COLO829 (cell line): Measurements from ENCODE around the gene FAM25G.
"Not testable (repeated sequence)": the region's sequence is repeated elsewhere in the genome, so short reads cannot be mapped to it uniquely, and the experiment has no call there.

Source experiments
- DNase-seq: peaks from one replicate; pipeline ENCODE4 v3.0.0; 2012; ENCODE audit warnings: low spot score

Gene FAM25G

GRCh38 chr10:47491600-47491999 lies at the start of gene FAM25G:
Gene FAM25G (minus strand): TSS chr10:47491700. CDS start chr10:47491674, 26 bp downstream.
- DNase-seq = not testable (repeated sequence)

DNA sequence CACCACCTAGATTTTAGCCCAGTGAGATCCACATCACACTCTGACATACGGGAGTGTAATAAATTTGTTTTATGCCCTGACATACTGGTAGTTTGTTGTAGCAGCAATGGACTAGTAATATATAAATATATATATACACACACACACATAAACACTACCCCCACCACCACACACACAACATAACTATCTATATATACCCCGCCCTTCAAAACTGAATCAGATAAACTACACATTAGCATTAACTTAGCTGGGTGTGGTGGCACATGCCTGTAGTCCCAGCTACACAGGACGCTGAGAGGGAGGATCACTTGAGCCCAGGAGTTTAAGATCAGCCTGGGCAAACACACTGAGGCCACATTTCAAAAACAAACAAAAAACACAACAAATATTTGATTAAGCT lies 44.9 kb upstream of the FAM25G start:
- not testable (repeated sequence) for DNase-seq

- DNase-seq = not testable (repeated sequence)
Observed at GRCh38 chr10:47523475-47523874, 32.0 kb upstream of the FAM25G start, which contains the start of gene AGAP9. Gene AGAP9 (minus strand): TSS chr10:47523638. CDS start chr10:47523526, 112 bp downstream.

- not testable (repeated sequence) for DNase-seq
Observed at GRCh38 chr10:47502313-47502712, 10.8 kb upstream of the FAM25G start.

GRCh38 chr10:47494226-47494625 lies 2.7 kb upstream of the FAM25G start:
- not testable (repeated sequence) for DNase-seq

DNA sequence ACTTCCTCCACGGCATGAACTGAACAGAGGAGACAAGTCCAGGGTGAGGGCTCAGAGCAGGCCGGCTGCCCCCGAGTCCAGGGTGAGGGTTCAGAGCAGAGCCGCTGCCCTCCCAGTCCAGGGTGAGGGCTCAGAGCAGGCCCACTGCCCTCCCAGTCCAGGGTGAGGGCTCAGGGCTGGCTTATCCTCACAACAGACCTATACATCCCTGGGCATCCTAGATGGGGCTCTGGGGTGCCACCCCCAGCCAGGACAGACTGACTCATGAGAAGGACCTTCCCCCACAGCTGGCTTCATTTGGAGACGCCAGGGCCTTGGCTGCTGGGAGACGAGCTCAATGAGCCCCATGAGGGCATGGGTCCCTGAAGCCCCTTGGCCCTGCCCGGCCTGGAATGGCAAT lies 1.9 kb downstream of the FAM25G start:
- DNase-seq = not testable (repeated sequence)

DNA sequence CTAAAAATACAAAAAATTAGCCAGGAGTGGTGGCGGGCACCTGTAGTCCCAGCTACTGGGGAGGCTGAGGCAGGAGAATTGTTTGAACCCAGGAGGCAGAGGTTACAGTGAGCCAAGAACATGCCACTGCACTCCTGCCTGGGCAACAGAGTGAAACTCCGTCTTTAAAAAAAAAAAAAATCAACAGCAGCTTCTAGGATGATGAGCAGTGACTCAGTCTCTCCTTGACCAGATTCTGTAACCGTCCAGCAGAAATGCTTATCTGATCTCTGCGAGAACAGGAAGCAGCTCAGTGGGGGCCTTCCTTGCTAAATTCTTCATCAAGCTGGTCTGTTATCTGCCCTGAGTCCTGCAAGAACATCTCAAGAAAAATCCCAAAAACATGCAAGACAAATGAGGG lies 5.6 kb downstream of the FAM25G start:
- not testable (repeated sequence) for DNase-seq

GRCh38 chr10:47484786-47485185 lies 6.7 kb downstream of the FAM25G start:
- DNase-seq = not testable (repeated sequence)

DNA sequence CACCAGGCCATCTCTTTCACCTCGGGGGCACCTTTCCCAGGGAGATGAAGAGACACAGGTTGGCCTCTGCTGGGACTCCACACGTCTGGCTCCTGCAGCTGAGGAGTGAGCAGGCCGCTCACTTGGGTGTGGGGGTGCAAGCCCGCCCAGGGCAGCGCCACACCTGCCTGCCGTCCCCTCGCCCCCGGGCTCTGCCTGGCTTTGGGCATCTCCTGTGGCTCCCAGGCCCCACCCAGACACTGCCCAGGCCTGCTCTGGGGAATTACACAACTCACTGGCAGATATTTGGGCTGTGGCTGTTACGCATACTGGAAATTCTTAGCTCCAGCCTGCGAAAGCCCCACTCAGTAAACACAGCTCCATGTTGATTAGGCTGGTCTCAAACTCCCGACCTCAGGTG lies 7.6 kb downstream of the FAM25G start, which contains the start of gene ANXA8:
TSS of gene ANXA8 (minus strand) at position 193 of the 400 bp plus-strand sequence. CDS start at position 11, 182 bp downstream.
- DNase-seq = not testable (repeated sequence)

DNA sequence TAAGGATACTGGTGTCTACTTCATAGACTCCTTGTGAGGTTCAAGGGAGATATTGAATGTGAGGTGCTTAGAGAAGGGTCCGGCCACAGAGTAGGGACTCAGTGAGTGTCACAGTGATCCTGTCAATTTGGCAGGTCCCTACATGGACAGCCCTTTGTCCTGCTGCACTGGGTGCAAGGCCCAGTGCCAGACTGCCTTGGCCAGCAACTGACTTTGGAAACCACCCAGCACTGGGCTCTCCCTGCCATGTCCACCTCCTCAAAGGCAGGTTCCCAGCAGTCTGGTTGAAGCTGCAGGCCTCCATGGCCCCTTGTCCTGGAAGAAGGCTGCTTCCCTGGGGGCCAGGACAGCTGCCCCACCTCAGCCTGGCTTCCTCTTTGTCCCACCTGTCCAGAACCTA lies 9.1 kb downstream of the FAM25G start:
- DNase-seq = not testable (repeated sequence)

GRCh38 chr10:47481768-47482181 lies 9.7 kb downstream of the FAM25G start:
- not testable (repeated sequence) for DNase-seq

DNA sequence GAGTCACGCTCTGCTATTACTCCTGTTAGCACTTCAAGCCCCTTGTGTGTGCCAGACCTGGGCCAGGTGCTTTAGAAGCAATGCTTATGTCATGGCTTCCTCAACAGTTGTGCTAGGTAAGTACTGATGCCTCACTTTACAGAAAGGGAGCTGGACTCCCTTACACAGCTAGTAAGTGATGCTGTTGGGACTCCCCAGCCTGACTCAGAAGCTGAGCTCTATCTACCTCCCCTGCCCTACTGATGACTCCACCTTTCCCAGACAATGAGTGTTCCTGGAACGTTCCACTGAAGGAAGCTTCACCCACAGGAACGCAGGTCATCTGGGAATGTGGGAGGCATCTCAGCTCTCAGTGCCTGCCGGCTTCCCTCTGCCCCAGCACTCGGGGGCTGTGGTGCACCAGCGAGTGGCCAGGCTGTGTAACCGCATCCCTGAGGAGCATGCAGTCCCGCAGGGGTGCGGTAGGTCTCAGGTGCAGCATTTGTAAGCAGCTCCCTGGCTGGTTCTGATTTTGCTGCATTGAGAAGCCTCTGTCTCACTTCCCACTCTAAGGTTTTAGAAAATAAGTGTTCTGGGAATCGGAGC lies 10.2 kb downstream of the FAM25G start:
- not testable (repeated sequence) for DNase-seq

- DNase-seq = not testable (repeated sequence)
Observed at GRCh38 chr10:47480133-47480532, 11.4 kb downstream of the FAM25G start.

- DNase-seq = not testable (repeated sequence)
Observed at GRCh38 chr10:47478114-47478513, 13.4 kb downstream of the FAM25G start.

DNA sequence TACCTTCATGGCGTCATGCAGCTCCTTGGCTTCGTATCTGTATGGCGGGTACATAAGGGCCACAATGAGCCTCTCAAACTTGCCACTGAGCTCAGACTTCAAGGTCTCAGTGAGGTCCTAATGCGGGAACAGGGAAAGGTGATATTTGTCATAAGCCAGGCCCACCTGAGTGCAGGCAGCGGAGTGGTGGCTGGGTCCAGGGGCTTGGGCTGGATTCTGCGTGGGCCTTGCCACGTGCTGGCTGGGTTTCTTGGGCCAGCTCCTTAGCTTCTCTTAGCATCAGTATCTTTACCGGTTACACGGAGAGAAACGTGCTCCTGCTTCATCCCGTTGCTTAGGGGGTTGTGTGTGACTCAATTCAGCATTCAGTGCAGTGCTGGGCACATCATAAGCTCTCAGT lies 14.4 kb downstream of the FAM25G start:
- DNase-seq = not testable (repeated sequence)

DNA sequence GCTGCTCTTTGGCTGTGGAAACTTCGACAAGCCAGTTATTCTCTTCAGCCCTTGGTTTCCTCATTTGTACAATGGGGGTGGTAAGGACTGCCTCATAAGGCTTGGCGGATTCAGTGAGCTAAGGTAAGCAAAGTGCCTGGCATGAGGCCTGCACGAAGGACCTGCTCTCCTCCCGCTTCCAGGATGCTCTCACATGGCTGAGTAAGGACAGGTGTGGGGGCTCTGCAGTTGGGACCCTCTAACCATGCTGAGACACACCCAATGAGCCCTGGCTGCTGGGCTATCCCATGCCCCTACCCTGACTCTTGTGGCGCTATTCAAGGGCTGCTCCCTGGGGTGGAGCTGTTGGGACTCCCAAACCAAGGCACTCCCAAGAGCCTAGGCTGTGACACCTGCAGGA lies 16.4 kb downstream of the FAM25G start:
- DNase-seq = not testable (repeated sequence)

DNA sequence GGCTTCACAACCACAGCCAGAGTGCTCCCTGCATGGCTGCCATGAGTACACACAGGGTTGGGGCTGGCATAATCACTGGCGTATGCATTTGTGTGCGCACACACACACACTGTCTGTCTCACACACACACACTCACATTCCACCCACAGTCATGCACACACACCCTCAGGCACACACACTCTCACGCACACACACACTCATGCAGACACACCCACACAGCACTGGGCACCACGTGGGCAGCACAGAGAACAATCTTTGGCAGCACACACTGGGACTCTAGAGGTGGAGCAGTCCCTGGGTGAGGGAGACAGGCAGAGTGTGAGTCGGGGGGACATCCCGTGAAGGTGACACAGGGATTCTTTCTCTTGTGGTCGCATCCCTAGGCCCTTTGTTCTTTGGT lies 18.0 kb downstream of the FAM25G start:
- not testable (repeated sequence) for DNase-seq

DNA sequence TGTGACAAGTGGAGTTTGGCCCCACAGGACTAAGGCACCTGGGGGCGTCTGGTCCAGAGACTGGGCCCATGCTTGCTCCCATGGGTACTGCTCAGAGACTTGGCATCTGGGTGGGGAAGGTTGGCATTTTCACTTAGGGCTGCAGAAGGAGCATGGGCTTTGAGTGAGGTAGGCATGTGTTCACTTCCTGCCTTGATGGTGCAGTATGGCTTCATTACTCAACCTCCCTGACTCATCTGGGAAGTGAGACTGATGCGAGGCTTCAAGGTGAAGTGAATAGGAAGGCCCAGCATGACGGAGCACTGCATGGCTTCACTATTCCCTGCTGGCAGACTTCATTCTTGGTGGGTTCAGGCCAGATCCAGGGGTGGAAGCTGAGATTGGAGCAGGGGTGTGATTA lies 18.9 kb downstream of the FAM25G start:
- DNase-seq = not testable (repeated sequence)

GRCh38 chr10:47472072-47472471 lies 19.4 kb downstream of the FAM25G start:
- not testable (repeated sequence) for DNase-seq

- not testable (repeated sequence) for DNase-seq
Observed at GRCh38 chr10:47468731-47469528, 22.6 kb downstream of the FAM25G start.

DNA sequence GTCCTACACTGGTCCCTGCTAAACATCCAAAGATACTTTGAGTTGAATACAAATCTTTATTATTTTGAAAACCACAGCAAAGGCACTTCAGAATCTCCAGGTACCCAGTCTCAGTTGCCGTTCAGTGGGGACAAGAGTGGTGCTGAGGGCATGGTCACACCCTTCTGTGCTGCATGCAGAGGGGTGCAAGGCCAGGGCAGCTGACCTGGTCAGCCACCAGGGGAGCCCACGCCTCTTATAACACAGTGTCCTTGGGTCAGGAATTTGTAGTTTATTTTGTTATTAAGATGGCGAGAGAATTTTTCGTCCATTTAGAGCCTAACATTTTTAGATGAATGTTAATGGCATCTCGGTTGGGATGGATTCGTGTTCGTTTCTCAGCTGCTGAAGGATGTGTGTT lies 23.5 kb downstream of the FAM25G start:
- not testable (repeated sequence) for DNase-seq

DNA sequence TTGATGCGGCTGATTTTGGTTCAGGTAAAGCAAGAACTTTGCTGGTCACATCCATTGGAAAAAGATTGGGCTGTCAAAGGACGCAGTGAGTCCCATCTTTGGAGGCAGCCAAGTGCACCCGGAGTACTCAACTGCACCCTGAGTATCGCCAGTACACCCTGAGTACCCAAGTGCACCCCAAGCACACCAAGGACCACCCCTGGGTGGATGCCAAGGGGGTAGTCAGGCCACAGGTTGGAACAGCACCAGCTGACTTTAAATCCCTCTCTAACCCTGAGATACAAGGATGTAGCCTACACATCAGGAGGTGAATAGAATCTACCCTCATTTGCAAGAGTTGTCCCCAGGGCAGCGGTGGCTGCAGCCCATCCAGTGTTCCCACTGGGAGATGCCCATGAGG lies 24.0 kb downstream of the FAM25G start:
- DNase-seq = not testable (repeated sequence)
